Activated CD4-positive, alpha-beta T cell treated with anti-CD3 and anti-CD28 coated beads, Interleukin-2, amount 50 U/mL, for 1 hour (primary cell): ENCODE results near the gene PGAP1.

ENCODE experiments used
- DNase-seq: peaks from one replicate; pipeline ENCODE4 v3.0.0-alpha.2; 2020

PGAP1 gene

GRCh38 chr2:196783431-196784094, 142.9 kb downstream of the PGAP1 start:
- DNase-seq = no peak
